Fibroblast of lung (primary cell): ENCODE measurements around the gene PHF14. TPM values are rescaled to one million over a fixed set of nuclear protein-coding genes. Genes with fewer than 3 reads are reported as not detected.
"Not testable (repeated sequence)": the region's sequence is repeated elsewhere in the genome, so short reads cannot be mapped to it uniquely, and the experiment has no call there.

Experiments
- DNase-seq, 2 donors: peaks; one replicate each; pipeline versions ENCODE4 v3.0.0 to v3.0.0-alpha.2; 2010; ENCODE audit warnings: low read depth in 2 of 2
- H2AFZ ChIP-seq: 2 replicates; pipeline ENCODE4 v1.5.1; 2012; ENCODE audit warnings: low read length, control low read depth, inconsistent platforms
- H3K27ac ChIP-seq: 2 replicates; pipeline ENCODE4 v1.5.1; 2011; ENCODE audit warnings: low read length, control low read depth; ENCODE audit not compliant: insufficient read depth
- H3K27me3 ChIP-seq: 2 replicates; pipeline ENCODE4 v1.5.1; 2011; ENCODE audit warnings: mild to moderate bottlenecking, low read length; ENCODE audit not compliant: control insufficient read depth, insufficient read depth
- H3K36me3 ChIP-seq: 2 replicates; pipeline ENCODE4 v1.5.1; 2011; ENCODE audit warnings: low read length; ENCODE audit not compliant: control insufficient read depth, insufficient read depth
- H3K4me1 ChIP-seq: 2 replicates; pipeline ENCODE4 v1.5.1; 2011; ENCODE audit warnings: low read length; ENCODE audit not compliant: control insufficient read depth, insufficient read depth; ENCODE audit errors: extremely low read depth
- H3K4me2 ChIP-seq: 2 replicates; pipeline ENCODE4 v1.5.1; 2011; ENCODE audit warnings: low read length, control low read depth; ENCODE audit not compliant: insufficient read depth; ENCODE audit errors: extremely low read depth
- H3K4me3 ChIP-seq, 4 experiments: fragments of 200-600 bp in 1 of 4; sonication (generic) in 1 of 4; replicated peaks in 1 of 4; 2 replicates each; pipeline ENCODE4 v1.5.1; 2011 to 2016; ENCODE audit warnings: low read length in 4 of 4, low read depth in 3 of 4, mild to moderate bottlenecking in 3 of 4, control low read depth in 2 of 4, inconsistent platforms in 1 of 4, mixed read lengths in 1 of 4; ENCODE audit not compliant: insufficient read depth in 1 of 4; ENCODE audit errors: control extremely low read depth in 1 of 4
- H3K79me2 ChIP-seq: 2 replicates; pipeline ENCODE4 v1.5.1; 2012; ENCODE audit warnings: mild to moderate bottlenecking, low read length, inconsistent platforms; ENCODE audit not compliant: control insufficient read depth, insufficient read depth
- H3K9ac ChIP-seq: 2 replicates; pipeline ENCODE4 v1.5.1; 2011; ENCODE audit warnings: mild to moderate bottlenecking, low read length, control low read depth; ENCODE audit not compliant: insufficient read depth
- H3K9me3 ChIP-seq: 2 replicates; pipeline ENCODE4 v1.5.1; 2012; ENCODE audit warnings: low read depth, low read length; ENCODE audit not compliant: control insufficient read depth, insufficient read depth
- H4K20me1 ChIP-seq: 2 replicates; pipeline ENCODE4 v1.5.1; 2011; ENCODE audit warnings: low read length; ENCODE audit not compliant: control insufficient read depth, insufficient read depth; ENCODE audit errors: extremely low read depth
- CTCF ChIP-seq, 2 donors: IDR thresholded peaks in 1 of 2; conservative IDR thresholded peaks in 1 of 2; 1 replicate in 1 of 2; 2 replicates in 1 of 2; pipeline ENCODE4 v1.5.1; 2011 to 2012; ENCODE audit warnings: low read length in 2 of 2, control low read depth in 1 of 2, inconsistent platforms in 1 of 2, low read depth in 1 of 2, mild to moderate bottlenecking in 1 of 2
- EZH2 ChIP-seq: IDR thresholded peaks from 2 replicates; pipeline ENCODE4 v1.5.1; 2012; ENCODE audit warnings: low read length, control low read depth, mild to moderate bottlenecking; ENCODE audit errors: missing control alignments
- polyA plus RNA-seq, 2 donors: library from polyadenylated mRNA; depleted of rRNA in 1 of 2; stranded (reverse) in 1 of 2; unstranded in 1 of 2; fragments of >200 nt; gene quantifications; 2 replicates each; pipeline ENCODE4 v1.2.1, GENCODE V29; 2011 to 2012; ENCODE audit warnings: missing spikeins in 1 of 2
- total RNA-seq: library from RNA; depleted of rRNA; stranded (reverse); fragments of >200 nt; gene quantifications from 2 replicates; pipeline ENCODE4 v1.2.1, GENCODE V29; 2014

PHF14 gene
- total and polyA plus RNA-seq, 2 donors (not counting 1 experiment from before 2014, with no cell fraction given) = 18.8 to 29.6 TPM

DNA sequence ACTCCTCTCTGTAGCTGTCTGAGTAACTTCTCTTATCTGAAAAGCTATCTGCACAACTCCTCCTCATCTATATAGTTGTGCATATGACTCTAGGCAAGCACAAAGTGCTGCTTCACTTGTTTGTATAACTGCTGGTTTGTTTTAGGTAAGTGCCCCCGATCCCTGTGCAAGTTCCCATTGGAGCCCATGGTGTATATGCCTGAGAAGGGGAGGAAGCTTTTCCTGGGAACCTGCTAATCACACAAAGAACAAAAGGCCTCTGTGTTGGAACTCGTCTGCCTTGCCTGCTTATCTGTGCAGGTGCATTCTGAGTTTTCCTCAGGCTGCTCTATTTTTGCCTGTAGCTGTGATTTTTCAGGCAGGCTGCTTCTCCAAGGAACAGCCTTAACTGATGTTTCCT is 23.2 kb upstream of the PHF14 start:
- no peaks in the 10 kb centered on the region for H3K9me3 ChIP-seq
- DNase-seq = no peak
- H3K4me1 ChIP-seq = no peaks in the 10 kb centered on the region
- H2AFZ ChIP-seq = no peak overlapping the region
- H3K9ac ChIP-seq = no peak overlapping the region
- no peaks in the 10 kb centered on the region for H4K20me1 ChIP-seq
- TF ChIP-seq EZH2 = no peak
- no peak for TF ChIP-seq CTCF (conservative IDR thresholded peaks at IDR 0.05 in 1 of 2, IDR thresholded peaks at IDR 0.05 in 1 of 2; ENCODE audit: low read depth in 1 of 2, low read length in 2 of 2)
- H3K36me3 ChIP-seq = no peaks in the 10 kb centered on the region
- H3K4me2 ChIP-seq = no peak overlapping the region
- no peaks in the 10 kb centered on the region for H3K27me3 ChIP-seq
- no peaks in the 10 kb centered on the region for H3K79me2 ChIP-seq
- H3K27ac ChIP-seq = no peak overlapping the region
- no peak overlapping the region for H3K4me3 ChIP-seq

GRCh38 chr7:10950974-10951578 is 22.6 kb upstream of the PHF14 start:
- DNase-seq, H3K4me3 ChIP-seq, H3K4me1 ChIP-seq, H4K20me1 ChIP-seq, H3K27me3 ChIP-seq, H3K27ac ChIP-seq, H3K9me3 ChIP-seq, H2AFZ ChIP-seq, H3K36me3 ChIP-seq, H3K9ac ChIP-seq, H3K4me2 ChIP-seq, H3K79me2 ChIP-seq: not testable (repeated sequence)

DNA sequence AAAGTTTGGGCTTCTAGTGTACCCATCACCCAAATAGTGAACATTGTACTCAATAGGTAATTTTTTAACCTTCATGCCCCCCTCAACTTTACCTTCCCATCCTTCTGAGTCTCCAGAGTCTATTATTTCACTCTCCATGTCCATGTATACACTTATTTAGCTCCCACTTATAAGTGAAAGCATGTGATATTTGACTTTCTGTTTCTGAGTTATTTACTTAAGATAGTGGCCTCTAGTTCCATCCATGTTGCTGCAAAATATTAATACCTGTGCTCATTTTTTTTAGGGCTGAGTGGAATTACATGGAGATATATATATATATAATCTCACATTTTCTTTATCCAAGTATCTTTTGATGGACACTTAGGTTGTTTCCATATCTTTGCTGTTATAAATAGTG is 21.1 kb upstream of the PHF14 start:
- H3K4me1 ChIP-seq = no peaks in the 10 kb centered on the region
- no peak overlapping the region for H2AFZ ChIP-seq
- no peak overlapping the region for H3K9ac ChIP-seq
- H4K20me1 ChIP-seq = no peaks in the 10 kb centered on the region
- TF ChIP-seq CTCF (conservative IDR thresholded peaks at IDR 0.05 in 1 of 2, IDR thresholded peaks at IDR 0.05 in 1 of 2; ENCODE audit: low read depth in 1 of 2, low read length in 2 of 2) (no peak), EZH2 (no peak)
- no peak for DNase-seq
- H3K4me2 ChIP-seq = no peak overlapping the region
- H3K36me3 ChIP-seq = no peaks in the 10 kb centered on the region
- H3K27me3 ChIP-seq = no peaks in the 10 kb centered on the region
- no peaks in the 10 kb centered on the region for H3K79me2 ChIP-seq
- H3K4me3 ChIP-seq = no peak overlapping the region
- no peak overlapping the region for H3K27ac ChIP-seq
- H3K9me3 ChIP-seq = no peaks in the 10 kb centered on the region

DNA sequence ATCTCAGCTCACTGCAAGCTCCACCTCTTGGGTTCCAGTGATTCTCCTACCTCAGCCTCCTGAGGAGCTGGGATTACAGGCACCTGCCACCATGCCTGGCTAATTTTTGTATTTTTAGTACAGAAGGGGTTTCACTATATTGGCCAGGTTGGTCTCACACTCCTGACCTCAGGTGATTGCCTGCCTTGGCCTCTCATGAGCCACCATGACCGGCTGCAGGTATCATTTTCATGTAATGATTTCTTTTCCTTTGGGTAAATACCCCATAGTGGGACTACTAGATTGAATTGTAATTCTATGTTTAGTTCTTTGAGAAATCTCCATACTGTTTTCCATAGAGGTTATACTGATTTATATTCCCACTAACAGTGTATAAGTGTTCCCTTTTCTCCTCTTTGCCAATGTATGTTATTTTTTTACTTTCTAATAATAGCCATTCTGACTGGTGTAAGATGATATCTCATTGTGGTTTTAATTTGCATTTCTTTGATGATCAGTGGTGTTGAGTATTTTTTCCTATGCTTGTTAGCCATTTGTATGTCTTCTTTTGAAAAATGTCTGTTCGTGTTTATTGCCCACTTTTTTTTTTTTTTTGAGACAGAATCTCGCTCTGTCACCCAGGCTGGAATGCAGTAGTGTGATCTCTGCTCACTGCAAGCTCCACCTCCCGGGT is 20.5 kb upstream of the PHF14 start:
- H3K4me1 ChIP-seq, H3K36me3 ChIP-seq, H3K79me2 ChIP-seq, H3K27ac ChIP-seq, H3K4me3 ChIP-seq, DNase-seq, H3K9ac ChIP-seq, H3K4me2 ChIP-seq, H3K9me3 ChIP-seq, H3K27me3 ChIP-seq, H2AFZ ChIP-seq, H4K20me1 ChIP-seq: not testable (repeated sequence)
